SU-DHL-6 (cell line): ENCODE results near the gene RALY.
"Not testable (repeated sequence)": the region's sequence is repeated elsewhere in the genome, so short reads cannot be mapped to it uniquely, and the experiment has no call there.

Experiments
- EZH2phosphoT487 ChIP-seq: fragments of 200-600 bp; sonication (generic), shearing (Covaris generic); conservative IDR thresholded peaks from 2 replicates; pipeline ENCODE4 v1.6.1; 2018; ENCODE audit warnings: mild to moderate bottlenecking, antibody characterized with exemption, low read length, moderate library complexity, mixed read lengths
- TF ChIP-seq, protein P1 (sequence below): fragments of 200-600 bp; sonication (generic); IDR thresholded peaks from one replicate; pipeline ENCODE4 v1.5.1; 2017; ENCODE audit warnings: antibody characterized with exemption, mild to moderate bottlenecking, low read length, moderate library complexity; ENCODE audit not compliant: insufficient read depth, poor library complexity, severe bottlenecking

DNA sequence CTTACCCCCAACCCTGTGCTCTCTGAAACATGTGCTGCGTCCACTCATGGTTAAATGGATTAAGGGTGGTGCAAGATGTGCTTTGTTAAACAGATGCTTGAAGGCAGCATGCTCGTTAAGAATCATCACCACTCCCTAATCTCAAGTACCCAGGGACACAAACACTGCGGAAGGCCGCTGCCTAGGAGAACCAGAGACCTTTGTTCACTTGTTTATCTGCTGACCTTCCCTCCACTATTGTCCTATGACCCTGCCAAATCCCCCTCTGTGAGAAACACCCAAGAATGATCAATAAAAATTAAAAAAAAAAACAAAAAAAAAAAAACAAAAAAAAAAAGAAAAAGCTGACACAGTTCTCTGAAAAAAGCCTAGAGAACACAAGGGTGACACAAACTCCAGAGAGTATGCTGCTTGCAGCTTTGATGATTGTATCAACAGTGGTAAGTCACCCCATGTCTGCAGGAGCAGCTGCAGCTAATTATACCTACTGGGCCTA is 139.7 kb downstream of the RALY start:
- TF ChIP-seq, protein P1, sequence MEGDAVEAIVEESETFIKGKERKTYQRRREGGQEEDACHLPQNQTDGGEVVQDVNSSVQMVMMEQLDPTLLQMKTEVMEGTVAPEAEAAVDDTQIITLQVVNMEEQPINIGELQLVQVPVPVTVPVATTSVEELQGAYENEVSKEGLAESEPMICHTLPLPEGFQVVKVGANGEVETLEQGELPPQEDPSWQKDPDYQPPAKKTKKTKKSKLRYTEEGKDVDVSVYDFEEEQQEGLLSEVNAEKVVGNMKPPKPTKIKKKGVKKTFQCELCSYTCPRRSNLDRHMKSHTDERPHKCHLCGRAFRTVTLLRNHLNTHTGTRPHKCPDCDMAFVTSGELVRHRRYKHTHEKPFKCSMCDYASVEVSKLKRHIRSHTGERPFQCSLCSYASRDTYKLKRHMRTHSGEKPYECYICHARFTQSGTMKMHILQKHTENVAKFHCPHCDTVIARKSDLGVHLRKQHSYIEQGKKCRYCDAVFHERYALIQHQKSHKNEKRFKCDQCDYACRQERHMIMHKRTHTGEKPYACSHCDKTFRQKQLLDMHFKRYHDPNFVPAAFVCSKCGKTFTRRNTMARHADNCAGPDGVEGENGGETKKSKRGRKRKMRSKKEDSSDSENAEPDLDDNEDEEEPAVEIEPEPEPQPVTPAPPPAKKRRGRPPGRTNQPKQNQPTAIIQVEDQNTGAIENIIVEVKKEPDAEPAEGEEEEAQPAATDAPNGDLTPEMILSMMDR, result not testable (repeated sequence)
- TF ChIP-seq EZH2phosphoT487, result not testable (repeated sequence)
